PC-9 (cell line): ENCODE measurements around the gene TFAP2A.

Source experiments
- CTCF ChIP-seq: fragments of 200-600 bp; sonication (generic); conservative IDR thresholded peaks from 2 replicates; pipeline ENCODE4 v1.6.1; 2017; ENCODE audit warnings: mixed run types, antibody characterized with exemption, mild to moderate bottlenecking, moderate library complexity
- EZH2 ChIP-seq: fragments of 200-600 bp; sonication (generic); IDR thresholded peaks from 2 replicates; pipeline ENCODE4 v1.8.0; 2017; ENCODE audit warnings: antibody characterized with exemption, low read depth

GRCh38 chr6:10463040-10463439 lies 48.2 kb upstream of the TFAP2A start:
- TF ChIP-seq EZH2 (no peak), CTCF (no peak)
